NCI-H187 treated with DMSO at 0.1 percent for 48 hours (cell line): ENCODE results near the gene PATJ.
"Not testable (repeated sequence)": the region's sequence is repeated elsewhere in the genome, so short reads cannot be mapped to it uniquely, and the experiment has no call there.

Experiments
- DNase-seq: peaks from one replicate; lab custom pipeline; 2025; lab: John Stamatoyannopoulos, UW

Gene PATJ

DNA sequence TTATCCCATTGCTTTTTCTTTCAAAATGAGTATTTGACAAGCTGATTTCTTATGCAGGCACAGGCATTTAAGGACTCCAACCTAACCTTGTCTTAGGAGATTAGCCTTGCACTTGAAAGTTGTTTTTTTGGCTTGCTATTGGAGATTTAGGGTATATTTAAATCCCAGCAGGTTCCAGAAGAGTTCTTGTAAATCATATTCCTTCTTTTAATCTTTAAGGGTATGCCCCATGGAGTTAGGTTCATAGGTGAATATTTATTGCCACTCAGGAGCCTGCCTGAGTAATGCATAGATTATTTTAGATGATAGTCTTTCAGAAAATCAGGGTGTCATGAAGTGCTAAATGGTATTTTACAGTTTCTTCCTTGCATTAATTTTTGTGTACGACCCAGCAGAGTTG, 146.5 kb downstream of the PATJ start:
- no peak for DNase-seq

DNA sequence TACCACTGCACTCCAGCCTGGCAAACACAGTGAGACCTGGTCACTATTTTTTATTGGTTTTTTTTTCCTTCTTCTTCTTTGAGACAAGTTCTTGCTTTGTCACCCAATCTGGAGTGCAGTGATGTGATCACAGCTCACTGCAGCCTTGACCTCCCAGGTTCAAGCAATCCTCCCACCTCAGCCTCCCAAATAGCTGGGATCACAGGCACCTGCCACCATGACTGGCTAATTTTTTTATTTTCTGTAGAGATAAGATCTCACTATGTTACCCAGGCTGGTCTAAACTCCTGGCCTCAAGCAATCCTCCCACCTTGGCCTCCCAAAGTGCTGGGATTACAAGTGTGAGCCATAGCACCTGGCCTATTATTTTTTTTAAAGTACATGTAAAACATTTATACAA, 148.2 kb downstream of the PATJ start:
- not testable (repeated sequence) for DNase-seq

DNA sequence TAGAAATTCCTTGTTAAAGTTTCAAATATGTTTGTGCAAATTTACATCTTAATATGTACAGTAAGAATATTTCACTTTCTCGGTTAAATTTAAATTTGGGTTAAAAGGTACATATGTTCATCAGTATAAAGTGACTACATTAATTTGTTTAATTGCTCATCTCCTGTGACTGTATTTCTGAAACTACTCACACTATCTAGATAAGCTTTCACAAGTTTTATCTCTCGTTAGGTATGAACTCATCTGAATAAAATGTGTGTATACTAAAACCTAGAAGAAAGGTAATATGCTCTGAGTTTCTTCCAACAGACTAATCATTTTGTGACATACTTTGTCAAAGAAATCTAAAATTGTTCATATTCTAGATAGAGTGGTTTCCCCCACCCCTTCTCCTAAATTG, 150.7 kb downstream of the PATJ start:
- DNase-seq: no peak

DNA sequence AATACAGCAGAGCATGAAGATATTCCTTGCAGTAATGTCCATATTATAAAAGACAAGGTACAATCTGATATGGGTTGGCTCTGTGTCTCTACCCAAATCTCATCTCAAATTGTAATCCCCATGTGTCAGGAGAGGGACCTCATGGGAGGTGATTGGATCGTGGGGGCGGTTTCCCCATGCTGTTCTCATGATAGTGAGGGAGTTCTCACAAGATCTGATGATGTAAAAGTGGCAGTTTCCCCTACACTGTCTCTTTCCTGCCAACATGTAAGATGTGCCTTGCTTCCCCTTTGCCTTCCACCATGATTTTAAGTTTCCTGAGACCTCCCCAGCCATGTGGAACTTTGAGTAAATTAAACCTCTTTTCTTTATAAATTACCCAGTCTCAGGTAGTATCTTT, 152.0 kb downstream of the PATJ start:
- DNase-seq: not testable (repeated sequence)

DNA sequence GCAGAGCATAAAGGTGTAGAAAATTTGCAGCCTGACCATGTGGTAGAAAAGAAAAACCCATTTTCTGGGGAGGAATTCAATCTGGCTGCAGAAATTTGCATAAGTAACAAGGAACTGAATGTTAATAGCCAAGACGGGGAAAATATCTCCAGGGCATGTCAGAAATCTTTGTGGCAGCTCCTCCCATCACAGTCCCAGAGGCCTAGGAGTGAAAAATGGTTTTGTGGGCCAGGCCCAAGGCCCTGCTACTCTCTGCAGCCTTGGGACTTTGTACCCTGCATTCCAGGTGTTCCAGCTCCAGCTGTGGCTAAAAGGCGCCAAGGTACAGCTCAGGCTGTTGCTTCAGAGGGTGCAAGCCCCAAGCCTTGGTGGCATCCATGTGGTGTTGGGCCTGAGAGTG, 152.9 kb downstream of the PATJ start:
- no peak for DNase-seq

DNA sequence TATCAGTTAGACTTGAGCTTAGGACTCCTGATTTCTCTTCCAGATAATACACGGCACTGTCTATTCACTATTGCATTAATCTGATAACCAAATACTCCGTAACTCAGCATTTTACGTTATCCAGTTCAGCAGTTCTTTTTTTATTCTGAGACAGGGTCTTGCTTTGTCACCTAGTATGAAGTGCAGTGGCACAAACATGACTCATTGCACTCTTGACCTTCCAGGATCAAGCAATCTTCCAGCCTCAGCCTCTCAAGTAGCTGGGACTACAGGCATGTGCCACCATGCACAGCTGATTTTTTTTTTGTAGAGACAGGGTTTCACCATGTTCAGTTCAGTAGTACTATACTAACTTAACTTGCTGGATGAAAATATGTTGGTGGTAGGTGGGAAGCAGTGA, 156.4 kb downstream of the PATJ start:
- no peak for DNase-seq

DNA sequence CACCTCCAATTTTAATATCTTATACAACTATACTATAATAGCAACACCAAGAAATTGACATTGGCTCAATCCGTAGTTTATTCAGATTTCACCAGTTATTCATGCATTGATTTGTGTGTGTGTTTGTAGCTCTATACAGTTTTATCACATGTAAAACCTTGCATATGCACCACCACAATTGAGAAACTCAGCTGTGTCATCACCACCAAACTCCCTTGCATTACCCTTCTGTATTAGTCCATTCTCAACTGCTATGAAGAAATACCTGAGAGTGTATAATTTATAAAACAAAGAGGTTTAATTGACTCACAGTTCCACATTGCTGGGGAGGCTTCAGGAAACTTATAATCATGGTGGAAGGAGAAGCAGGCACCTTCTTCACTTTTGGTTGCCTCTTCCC, 162.1 kb downstream of the PATJ start:
- DNase-seq: no peak

DNA sequence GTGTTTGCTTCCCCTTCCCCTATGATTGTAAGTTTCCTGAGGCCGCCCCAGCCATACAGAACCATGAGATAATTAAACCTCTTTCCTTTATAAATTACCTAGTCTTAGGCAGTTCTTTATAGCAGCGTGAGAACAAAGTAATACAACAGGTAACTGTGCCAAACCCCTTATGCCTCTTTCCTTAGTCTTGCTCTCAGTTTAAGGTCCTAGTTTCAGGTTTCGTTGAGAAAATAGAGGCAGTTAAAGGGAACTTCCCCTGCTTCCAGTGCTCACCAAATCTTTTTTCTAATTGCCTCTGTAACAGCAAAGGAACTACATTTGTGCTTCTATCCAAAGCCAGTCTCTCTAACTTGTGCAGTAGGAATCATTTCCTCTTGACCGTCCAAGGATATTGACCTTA, 164.8 kb downstream of the PATJ start:
- no peak for DNase-seq

DNA sequence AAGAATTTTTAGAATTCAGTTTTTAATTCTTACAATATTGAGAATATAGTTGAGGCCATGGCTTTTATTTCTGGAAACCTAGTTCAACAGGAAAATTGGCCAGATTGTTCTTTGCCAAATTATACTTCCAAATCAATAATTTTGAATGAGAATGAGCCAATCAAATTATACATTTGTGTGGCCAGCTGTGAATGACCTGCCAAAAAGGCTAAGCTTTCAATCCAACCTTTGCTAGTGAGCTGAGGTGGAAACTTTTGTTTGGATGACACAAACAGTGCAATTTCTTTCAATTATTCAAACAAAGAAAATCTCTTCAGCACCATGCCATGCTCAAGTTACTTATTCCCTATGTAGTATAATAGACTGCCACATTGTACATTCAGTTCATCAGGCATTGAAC, 167.8 kb downstream of the PATJ start:
- DNase-seq: no peak

DNA sequence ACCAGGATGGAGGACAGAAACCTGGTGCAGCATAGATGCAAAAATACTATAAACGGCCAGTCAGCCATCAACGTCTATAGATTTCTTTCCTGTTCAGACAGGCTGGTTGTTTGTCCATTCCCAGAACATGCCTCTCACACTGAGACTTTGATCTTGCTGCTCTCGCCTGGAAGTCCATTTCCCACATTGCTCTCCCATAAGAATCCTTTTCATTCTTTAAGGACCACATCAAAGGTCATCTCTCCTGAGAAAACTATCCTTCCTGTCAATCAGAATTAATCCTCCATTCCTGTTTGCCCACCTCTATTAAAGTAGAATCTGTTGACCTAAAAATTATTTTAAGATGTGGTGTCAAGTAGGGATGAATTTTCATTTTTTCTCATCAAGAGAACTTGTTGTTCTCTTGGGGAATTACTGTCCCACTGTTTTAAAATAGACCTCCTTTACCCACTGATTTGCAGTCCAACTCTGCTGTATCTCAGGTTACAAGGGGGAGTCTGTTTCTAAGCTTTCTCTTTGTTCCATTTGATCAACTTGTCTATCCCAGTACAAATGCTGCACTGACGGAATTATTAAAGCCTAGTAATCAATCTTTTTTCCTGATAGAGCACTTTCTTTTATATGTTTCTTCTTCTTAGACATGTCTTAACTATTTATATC, 172.7 kb downstream of the PATJ start:
- no peak for DNase-seq

DNA sequence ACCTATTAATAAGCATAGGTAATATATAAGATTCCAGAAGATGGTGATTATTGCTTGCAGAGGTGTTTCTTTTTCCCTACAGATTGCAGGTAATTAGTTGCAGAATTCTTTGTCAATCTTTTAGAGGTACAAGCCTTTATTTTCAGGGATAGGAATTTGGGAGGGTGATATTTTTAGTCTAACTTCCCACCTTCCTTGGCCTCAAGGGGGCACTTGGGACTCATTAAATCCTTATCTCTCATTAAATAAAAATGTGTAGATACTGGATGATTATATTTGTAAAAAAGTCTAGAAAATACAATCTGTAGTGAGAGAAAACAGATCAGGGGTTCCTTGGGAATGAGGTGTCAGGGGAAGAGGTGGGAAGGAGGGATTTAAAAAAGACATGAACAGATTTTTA, 179.2 kb downstream of the PATJ start:
- no peak for DNase-seq

DNA sequence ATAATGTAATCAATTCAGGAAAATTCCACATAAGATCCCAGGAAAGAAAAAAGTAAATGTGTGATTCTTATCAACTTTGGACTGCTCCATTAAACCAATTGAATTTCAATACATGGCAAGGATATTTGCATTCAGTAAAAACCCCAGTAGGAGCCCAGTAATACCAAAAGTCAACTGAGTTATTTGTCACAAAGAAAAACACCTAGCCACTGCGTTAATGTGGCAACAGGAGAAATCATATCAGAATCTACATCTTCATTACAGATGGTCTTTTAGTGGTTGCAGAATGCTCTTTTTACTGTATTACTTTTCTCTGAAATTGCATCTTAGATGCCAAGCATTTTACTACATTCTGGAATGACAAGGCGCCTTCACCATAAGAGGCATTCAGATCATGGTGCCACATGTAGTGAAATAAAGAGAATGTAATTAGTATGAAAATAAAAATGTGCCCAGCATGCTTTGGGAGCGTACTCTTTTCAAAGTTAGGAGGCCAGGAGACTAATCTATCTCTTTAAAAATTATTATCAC, 180.7 kb downstream of the PATJ start:
- DNase-seq: no peak

DNA sequence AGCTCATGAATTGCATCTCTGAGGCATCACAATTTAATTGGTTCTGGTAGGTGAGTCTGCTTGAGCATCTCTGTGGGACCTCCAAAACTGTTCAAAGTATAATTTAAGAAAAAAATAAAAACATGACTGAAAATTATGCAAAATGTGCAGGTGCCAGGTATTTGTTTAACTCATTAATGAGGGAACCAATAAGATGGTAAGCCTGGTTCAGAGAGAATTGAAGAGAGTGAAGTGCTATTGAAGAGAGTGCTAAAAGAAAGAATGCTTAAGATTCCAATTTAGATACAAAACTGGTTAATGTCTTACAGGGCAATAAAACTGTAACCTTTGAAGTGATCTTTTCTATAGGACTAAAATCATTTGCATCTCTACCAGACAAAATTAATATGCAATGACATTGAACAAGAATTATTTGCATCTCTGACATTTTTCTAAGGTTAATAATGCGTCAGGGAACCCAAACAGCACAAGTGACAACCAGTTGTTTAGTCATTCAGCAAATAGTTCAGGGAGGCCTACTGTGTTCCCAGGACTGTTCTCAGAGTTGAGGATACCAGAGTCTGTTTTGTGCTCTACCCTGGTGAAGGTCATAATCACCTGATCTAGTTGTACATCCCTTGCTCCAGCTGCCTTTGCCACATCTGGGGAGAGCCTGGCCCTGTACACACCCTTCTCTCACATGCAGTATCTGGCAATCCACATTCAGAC, 183.5 kb downstream of the PATJ start:
- DNase-seq: no peak

DNA sequence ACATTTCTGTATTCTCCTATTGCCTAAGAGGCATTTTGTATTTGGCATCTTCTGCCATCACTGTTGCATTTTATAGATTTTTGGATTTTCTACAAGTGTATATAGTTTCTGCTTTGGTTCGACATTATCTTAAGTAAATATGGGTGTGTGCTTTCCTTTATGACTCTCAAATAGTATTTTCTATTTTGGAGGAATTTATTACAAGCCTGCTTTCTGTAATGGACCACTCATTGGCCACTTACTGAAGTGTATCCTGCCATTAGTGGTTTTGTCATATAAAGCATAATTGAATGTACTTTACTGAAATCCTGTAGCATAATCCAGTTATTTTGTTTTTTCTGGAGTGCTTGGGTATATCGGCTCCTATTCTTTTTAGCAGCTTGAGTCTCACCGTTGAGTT, 184.3 kb downstream of the PATJ start:
- DNase-seq: no peak

DNA sequence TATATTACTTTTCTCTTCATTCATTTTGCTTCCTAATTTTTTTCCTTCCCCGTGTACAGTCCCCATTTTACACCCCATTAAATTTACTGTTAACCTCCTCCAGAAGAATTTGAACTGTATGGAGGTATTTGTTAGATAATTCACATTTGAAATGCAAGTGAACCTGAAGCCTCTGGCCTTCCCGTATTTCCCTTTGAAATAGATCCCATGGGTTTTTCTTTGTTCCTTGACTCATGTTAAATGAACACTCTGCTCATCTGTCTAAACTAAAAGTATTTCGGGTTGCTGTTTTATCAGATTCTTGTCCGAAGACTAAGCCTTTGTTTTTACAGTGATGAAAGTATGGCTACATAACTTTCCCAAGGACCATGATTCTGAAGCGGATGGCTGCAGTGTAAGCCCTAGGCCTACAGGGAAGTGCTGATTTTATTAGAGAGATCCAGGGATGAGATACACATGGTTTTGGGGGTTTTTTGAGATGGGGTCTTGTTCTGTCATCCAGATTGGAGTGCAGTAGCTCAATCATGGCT, 187.9 kb downstream of the PATJ start:
- no peak for DNase-seq

DNA sequence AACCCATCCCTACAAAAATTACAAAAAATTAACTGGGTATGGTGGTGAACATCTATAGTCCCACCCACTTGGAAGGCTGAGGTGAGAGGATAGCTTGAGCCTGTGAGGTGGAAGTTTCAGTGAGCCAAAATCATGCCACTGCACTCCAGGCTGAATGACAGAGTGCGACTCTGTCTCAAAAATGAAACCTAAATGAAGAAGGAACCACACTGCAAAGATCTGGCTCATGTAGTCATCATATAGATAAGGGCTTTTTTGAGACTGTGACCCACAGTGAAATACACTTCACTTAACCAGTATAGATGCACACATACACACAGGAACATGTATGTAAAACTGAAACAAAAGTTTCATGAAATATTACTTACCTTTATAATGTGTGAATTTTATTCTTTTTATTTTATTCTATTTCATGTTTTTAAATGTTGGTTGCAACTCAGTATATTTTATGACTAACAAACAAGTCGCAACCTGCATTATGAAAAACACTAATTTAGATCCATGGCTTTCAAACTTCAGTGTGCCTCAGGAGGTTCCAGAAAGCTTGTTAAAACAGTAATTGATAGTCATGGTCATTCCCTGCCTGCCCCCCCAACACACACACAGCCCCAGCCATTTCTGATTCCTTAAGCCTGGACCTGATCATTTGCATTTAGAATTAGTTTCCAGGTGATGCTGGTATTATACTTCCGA, 189.5 kb downstream of the PATJ start:
- no peak for DNase-seq

DNA sequence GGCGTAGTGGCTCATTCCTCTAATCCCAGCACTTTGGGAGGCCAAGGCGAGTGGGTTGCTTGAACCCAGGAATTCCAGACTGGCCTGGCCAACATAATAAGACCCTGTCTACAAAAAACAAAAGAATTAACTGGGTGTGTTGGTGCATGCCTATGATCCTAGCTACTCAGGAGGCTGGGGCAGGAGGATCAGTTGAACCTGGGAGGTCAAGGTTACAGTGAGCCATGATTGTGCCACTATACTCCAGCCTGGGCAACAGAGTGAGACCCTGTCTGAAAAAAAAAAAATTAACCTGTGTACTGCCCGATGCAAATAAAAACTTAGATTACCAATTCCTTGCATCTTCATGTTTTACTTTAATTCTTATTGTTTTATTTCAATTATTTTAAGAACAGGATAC, 193.2 kb downstream of the PATJ start:
- no peak for DNase-seq

DNA sequence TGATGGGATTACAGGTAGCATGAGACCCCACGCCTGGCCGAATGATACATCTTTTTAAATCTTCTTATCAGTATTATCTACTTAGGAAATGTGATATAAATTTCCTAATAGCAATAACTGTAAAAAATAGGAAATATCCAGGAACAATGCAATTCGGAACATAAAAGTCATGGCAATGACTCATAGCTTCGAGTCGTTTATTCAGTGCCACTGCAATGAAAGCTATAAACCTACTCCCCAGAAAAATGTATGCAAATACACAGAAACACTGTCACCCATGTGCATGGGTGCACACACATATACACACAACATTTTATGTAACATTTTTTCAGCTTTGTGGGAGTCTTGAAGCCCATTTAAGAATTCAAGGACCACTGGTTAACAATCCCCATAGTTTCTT, 194.6 kb downstream of the PATJ start:
- no peak for DNase-seq

DNA sequence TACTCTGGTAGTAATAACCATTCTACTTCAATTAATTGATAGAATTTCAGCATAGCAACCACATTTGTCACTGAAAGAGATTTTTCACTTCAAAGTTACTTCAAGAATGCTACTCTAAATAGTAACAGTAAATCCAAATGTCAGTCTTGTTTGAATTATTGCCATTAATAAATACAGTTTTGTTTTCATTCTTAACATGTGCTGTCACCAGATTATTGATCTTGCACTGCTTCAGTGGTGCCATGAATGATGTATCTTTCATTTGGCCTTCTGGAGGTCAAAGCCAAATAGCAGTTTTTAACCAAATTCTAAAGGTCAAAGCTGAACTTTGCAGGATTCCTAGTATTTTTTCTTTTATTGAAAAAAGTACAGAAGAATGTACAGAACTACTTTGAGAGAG, 199.5 kb downstream of the PATJ start:
- DNase-seq: no peak

DNA sequence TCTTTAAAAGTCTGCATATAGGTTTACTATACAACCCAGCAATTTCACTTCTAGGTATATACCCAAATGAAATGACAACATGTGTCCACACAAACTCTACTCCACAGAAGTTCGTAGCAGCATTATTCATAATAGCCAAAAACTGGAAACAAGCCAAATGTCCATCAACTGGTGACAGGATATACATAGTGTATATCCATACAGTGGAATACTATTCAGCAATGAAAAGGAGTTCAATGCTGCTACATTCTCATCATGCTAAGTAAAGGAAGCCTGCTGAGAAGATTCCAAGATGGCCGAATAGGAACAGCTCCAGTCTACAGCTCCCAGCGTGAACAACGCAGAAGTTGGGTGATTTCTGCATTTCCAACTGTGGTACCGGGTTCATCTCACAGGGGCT, 200.6 kb downstream of the PATJ start:
- DNase-seq: no peak

DNA sequence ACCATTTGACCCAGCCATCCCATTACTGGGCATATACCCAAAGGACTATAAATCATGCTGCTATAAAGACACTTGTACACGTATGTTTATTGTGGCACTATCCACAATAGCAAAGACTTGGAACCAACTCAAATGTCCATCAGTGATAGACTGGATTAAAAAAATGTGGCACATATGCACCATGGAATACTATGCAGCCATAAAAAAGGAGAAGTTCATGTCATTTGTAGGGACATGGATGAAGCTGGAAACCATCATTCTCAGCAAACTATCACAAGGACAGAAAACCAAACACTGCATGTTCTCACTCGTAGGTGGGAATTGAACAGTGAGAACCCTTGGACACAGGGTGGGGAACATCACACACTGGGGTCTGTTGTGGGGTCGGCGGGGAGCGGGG, 206.4 kb downstream of the PATJ start:
- DNase-seq: not testable (repeated sequence)

DNA sequence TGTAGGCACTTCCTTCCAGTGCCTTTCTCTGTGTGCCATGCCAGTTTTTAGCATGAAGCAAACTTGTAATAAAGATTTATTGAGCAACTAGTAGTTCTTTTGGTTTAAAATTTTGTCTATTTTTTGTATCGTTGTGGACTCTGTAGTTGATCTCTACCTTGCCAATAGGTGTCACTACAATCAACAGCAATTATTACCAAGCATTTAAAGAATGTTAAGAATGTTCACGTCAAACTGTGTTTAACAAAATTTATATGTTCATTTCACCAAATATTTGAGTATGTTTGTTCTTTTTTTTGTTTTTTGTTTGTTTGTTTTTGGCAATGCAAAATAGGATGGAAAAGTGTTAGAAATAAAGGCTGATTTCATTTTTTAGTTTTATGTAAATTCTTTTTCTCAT, 208.1 kb downstream of the PATJ start:
- DNase-seq: no peak
